ENCODE measurements around the gene HYAL2.
"Not testable (repeated sequence)": the region's sequence is repeated elsewhere in the genome, so short reads cannot be mapped to it uniquely, and the experiment has no call there.

The HYAL2 gene

GRCh38 chr3:50327129-50327528 lies 4.6 kb upstream of the HYAL2 start:
- no peak for DNase-seq (ENCODE audit: low spot score)

- no peak for DNase-seq (ENCODE audit: low spot score)
Measured at GRCh38 chr3:50326182-50326541, 3.6 kb upstream of the HYAL2 start.

GRCh38 chr3:50325497-50326181 lies 3.1 kb upstream of the HYAL2 start:
- no peak for DNase-seq (ENCODE audit: low spot score)

GRCh38 chr3:50325113-50325480 lies 2.6 kb upstream of the HYAL2 start:
- DNase-seq (ENCODE audit: low spot score): no peak

- peak; percentile 78 for DNase-seq (ENCODE audit: low spot score)
Measured at GRCh38 chr3:50324351-50325112, 2.0 kb upstream of the HYAL2 start.

- DNase-seq (ENCODE audit: low spot score): no peak
Measured at GRCh38 chr3:50323614-50324199, 1.2 kb upstream of the HYAL2 start.

GRCh38 chr3:50323092-50323600 lies 601 bp upstream of the HYAL2 start:
- DNase-seq (ENCODE audit: low spot score): no peak

- DNase-seq (ENCODE audit: low spot score): no peak
Measured at GRCh38 chr3:50322115-50322385, 495 bp downstream of the HYAL2 start.

GRCh38 chr3:50321336-50322114 lies 1.0 kb downstream of the HYAL2 start:
- peak; percentile 87 for DNase-seq (ENCODE audit: low spot score)

- peak; percentile 92 for DNase-seq (ENCODE audit: low spot score)
Measured at GRCh38 chr3:50320853-50321335, 1.7 kb downstream of the HYAL2 start.

GRCh38 chr3:50319894-50320625 lies 2.5 kb downstream of the HYAL2 start:
- no peak for DNase-seq (ENCODE audit: low spot score)

GRCh38 chr3:50319181-50319893 lies 3.2 kb downstream of the HYAL2 start:
- DNase-seq (ENCODE audit: low spot score): no peak

- no peak for DNase-seq (ENCODE audit: low spot score)
Measured at GRCh38 chr3:50318615-50319014, 3.9 kb downstream of the HYAL2 start.

- DNase-seq (ENCODE audit: low spot score): no peak
Measured at GRCh38 chr3:50318163-50318562, 4.4 kb downstream of the HYAL2 start.

GRCh38 chr3:50317300-50317699 lies 5.2 kb downstream of the HYAL2 start:
- peak; percentile 17 for DNase-seq (ENCODE audit: low spot score)

GRCh38 chr3:50316657-50317242 lies 5.8 kb downstream of the HYAL2 start:
- DNase-seq (ENCODE audit: low spot score): peak; percentile 54

- no peak for DNase-seq (ENCODE audit: low spot score)
Measured at GRCh38 chr3:50314816-50315215, 7.7 kb downstream of the HYAL2 start.

GRCh38 chr3:50314342-50314741 lies 8.2 kb downstream of the HYAL2 start:
- no peak for DNase-seq (ENCODE audit: low spot score)

- DNase-seq (ENCODE audit: low spot score): not testable (repeated sequence)
Measured at GRCh38 chr3:50312041-50312440, 10.5 kb downstream of the HYAL2 start.

GRCh38 chr3:50304601-50305000 lies 17.9 kb downstream of the HYAL2 start:
- no peak for DNase-seq (ENCODE audit: low spot score)
